Stomach (tissue), 9 donors: ENCODE measurements around the gene ARHGEF25. TPM values are rescaled to one million over a fixed set of nuclear protein-coding genes. Genes with fewer than 3 reads are reported as not detected.
A peak's percentile ranks its signal among the peaks of the same experiment; 100 is the strongest.

ENCODE experiments used
- DNase-seq, 2 donors: peaks; one replicate each; pipeline versions ENCODE4 v3.0.0 to v3.0.0-alpha.2; 2013 to 2019
- H3K27ac ChIP-seq, 5 donors: fragments of 200-600 bp in 4 of 5; sonication (generic) in 4 of 5; one replicate each; pipeline ENCODE4 v1.5.1; 2013 to 2019; ENCODE audit warnings: mild to moderate bottlenecking in 1 of 5, moderate library complexity in 1 of 5
- H3K27me3 ChIP-seq, 3 donors: fragments of 200-600 bp; sonication (generic); one replicate each; pipeline ENCODE4 v1.5.1; 2017 to 2019; ENCODE audit warnings: mixed run types in 1 of 3
- H3K36me3 ChIP-seq, 4 donors: fragments of 200-600 bp; sonication (generic); 1 replicate in 3 of 4; 2 replicates in 1 of 4; pipeline ENCODE4 v1.5.1; 2016 to 2019
- H3K4me1 ChIP-seq, 4 donors: fragments of 200-600 bp; sonication (generic); one replicate each; pipeline ENCODE4 v1.5.1; 2016 to 2019
- H3K4me3 ChIP-seq, 4 donors: fragments of 200-600 bp; sonication (generic) in 3 of 4; one replicate each; pipeline ENCODE4 v1.5.1; 2016 to 2019; ENCODE audit warnings: mild to moderate bottlenecking in 1 of 4
- H3K9me3 ChIP-seq, 4 donors: fragments of 200-600 bp; sonication (generic); one replicate each; pipeline ENCODE4 v1.5.1; 2016 to 2019
- CTCF ChIP-seq, 7 experiments: fragments of 450-650 bp in 4 of 7; fragments of 200-600 bp in 3 of 7; sonication (generic) in 3 of 7; IDR thresholded peaks; one replicate each; pipeline ENCODE4 v1.5.1; 2016 to 2019; ENCODE audit warnings: antibody characterized with exemption in 7 of 7, control low read depth in 2 of 7, mild to moderate bottlenecking in 1 of 7
- EP300 ChIP-seq: sonication (generic); formaldehyde crosslinking; IDR thresholded peaks from one replicate; pipeline ENCODE4 v1.6.1; 2017; ENCODE audit warnings: antibody characterized with exemption
- POLR2A ChIP-seq, 4 donors: fragments of 450-650 bp; IDR thresholded peaks; one replicate each; pipeline ENCODE4 v1.6.1; 2016; ENCODE audit warnings: antibody characterized with exemption in 4 of 4, control low read depth in 2 of 4, mild to moderate bottlenecking in 1 of 4, moderate library complexity in 1 of 4
- POLR2AphosphoS5 ChIP-seq, 3 donors: sonication (generic); formaldehyde crosslinking; IDR thresholded peaks; one replicate each; pipeline ENCODE4 v1.6.1; 2016; ENCODE audit warnings: antibody characterized with exemption in 3 of 3
- WGBS, 5 donors: extraction: QIAGEN DNeasy Blood & Tissue Kit in 3 of 5; methylation state at CpG; one replicate each; pipeline versions ENCODE4 v1.1.5 to v1.1.7; 2013 to 2018; 5-methylcytosine and 5-hydroxymethylcytosine counted together
- intact Hi-C: fragments of 100-400 bp; cut with DNase I; formaldehyde crosslinking; loops from one replicate; pipeline ENCODE4 v1.15.1; 2023; ENCODE audit warnings: low total_unique reads
- polyA plus RNA-seq, 3 donors: library from polyadenylated mRNA; stranded (reverse); fragments of 200-250 nt; gene quantifications; one replicate each; pipeline ENCODE4 v1.2.3, GENCODE V29; 2013
- total RNA-seq, 5 donors: library from RNA; depleted of rRNA; stranded (reverse); fragments of >200 nt; gene quantifications; one replicate each; pipeline versions ENCODE4 v1.1.0 to v1.2.3, GENCODE V29; 2014 to 2016
- donor health status: healthy with polysubstance abuse.
- donor health status: Bipolar disorder and iron deficiency.
- donor health status: healthy.

ARHGEF25 gene
- total and polyA plus RNA-seq, 8 donors, result 18.7 to 220 (median 30.4) TPM

DNA sequence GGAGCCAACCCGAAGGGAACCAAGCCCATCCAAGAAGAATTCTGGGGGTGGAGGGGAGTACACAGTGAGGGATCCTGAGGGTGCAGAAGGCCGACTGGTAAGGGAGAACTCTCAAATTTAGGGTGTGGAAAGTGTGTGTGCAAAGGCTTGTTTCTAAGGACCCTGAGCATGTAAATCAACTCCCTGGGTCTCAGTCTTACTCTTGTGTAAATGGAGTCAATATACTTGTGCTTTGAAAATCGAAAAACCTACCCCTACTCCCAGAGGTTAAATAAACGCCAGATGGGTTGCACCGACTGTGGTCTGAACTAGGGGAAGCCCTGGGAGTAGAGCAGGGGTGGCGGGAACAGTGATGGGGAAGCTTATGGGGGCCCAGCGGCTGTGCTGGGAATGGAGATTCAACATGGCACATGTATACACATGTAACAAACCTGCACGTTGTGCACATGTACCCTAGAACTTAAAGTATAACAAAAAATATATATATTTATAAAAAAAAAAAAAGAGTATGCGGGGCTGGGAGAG is 15.7 kb downstream of the ARHGEF25 start:
- Histone ChIP-seq H3K27ac (no peak overlapping the region), H3K4me3 (no peak overlapping the region), H3K4me1 (peaks cover 4 to 19% (median 15%) of the 10 kb centered on the region in 4 donors), H3K27me3 (peaks cover 0 to 98% (median 79%) of the 10 kb centered on the region in 3 donors), H3K9me3 (no peaks in the 10 kb centered on the region), H3K36me3 (peaks cover 0 to 18% (median 3%) of the 10 kb centered on the region in 4 donors)
- intact Hi-C loops, result no loop called here
- TF ChIP-seq POLR2AphosphoS5 (IDR thresholded peaks at IDR 0.05) (no peak), CTCF (IDR thresholded peaks at IDR 0.05) (no peak), EP300 (no peak), POLR2A (IDR thresholded peaks at IDR 0.05) (no peak)
- no peak for DNase-seq
- 18 to 31% (median 26%) methylated on average over 9 of the region's 9 CpGs for WGBS, 5 donors

- intact Hi-C loops, result no loop called here
- no peaks in the 10 kb centered on the region for H3K9me3 ChIP-seq
- DNase-seq, result peak in 1 of 2 donors; percentile 39
- peaks cover 0 to 98% (median 80%) of the 10 kb centered on the region in 3 donors for H3K27me3 ChIP-seq
- no peak overlapping the region for H3K27ac ChIP-seq
- peak overlapping the region in 2 of 4 donors; percentile 9 to 34 for H3K4me3 ChIP-seq
- H3K4me1 ChIP-seq, result peaks cover 11 to 26% (median 21%) of the 10 kb centered on the region in 4 donors
- TF ChIP-seq POLR2A (IDR thresholded peaks at IDR 0.05) (no peak), EP300 (no peak), CTCF (IDR thresholded peaks at IDR 0.05) (no peak), POLR2AphosphoS5 (IDR thresholded peaks at IDR 0.05) (no peak)
- 8 to 20% (median 12%) methylated on average over 36 to 67 of the region's 67 CpGs for WGBS, 5 donors
- peaks cover 0 to 18% (median 3%) of the 10 kb centered on the region in 4 donors for H3K36me3 ChIP-seq
Observed at GRCh38 chr12:57627501-57628279, 16.5 kb downstream of the ARHGEF25 start.

DNA sequence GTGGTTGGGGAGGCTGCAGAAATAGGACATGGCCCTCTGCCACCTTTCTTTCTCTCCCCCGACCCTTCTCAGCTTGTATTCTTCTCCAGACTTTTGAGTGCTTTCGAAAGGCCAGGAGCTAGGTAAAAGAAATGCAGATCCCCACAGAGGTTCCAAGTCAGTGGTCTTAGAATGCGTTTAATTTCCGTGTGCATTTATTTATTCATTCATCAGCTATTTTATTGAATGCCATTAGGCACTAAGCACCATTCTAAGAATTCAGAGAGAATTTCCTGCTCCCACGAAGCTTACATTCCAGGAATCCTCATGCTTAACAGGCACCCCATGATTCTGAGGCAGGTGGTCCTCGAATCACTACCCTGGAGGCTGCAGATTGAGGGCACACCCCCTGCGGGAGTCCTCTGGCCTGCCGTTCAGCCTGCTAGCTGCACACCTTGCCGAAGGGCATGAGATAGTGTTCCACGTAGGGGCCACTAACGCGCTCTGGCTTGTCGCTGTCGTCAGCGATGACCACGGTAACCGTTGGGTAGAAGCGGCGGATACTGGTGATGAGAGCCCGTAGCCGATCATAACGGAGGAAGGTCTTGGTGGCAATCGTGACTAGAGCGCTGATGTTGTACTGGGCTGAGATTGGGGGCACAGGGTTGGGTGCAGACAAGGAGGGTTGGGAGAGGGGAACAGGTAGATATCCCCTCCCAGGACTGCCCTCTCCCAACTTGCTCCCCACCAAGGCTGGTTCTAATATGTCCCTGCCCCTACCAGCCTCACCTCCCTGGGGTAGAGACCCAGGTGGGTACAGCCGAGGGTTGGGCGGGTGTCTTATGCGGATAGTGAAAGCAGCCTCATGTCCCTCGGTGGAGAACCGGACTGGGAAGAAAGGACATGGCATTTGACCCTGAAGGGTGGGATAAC is 17.3 kb downstream of the ARHGEF25 start:
- TF ChIP-seq EP300, result no peak
- TF ChIP-seq POLR2AphosphoS5 (IDR thresholded peaks at IDR 0.05), result no peak
- TF ChIP-seq POLR2A (IDR thresholded peaks at IDR 0.05), result no peak
- no peak for TF ChIP-seq CTCF (IDR thresholded peaks at IDR 0.05)
- no peaks in the 10 kb centered on the region for H3K9me3 ChIP-seq
- DNase-seq, result peak in 1 of 2 donors; percentile 6
- peaks cover 0 to 98% (median 81%) of the 10 kb centered on the region in 3 donors for H3K27me3 ChIP-seq
- H3K27ac ChIP-seq, result no peak overlapping the region
- H3K36me3 ChIP-seq, result peaks cover 0 to 18% (median 3%) of the 10 kb centered on the region in 4 donors
- intact Hi-C loops, result no loop called here
- 42 to 62% (median 46%) methylated on average over 29 of the region's 29 CpGs for WGBS, 5 donors
- peaks cover 13 to 34% (median 29%) of the 10 kb centered on the region in 4 donors for H3K4me1 ChIP-seq
- H3K4me3 ChIP-seq, result no peak overlapping the region
